ENCODE data around the gene IL27RA. TPM values are rescaled to one million over a fixed set of nuclear protein-coding genes. Genes with fewer than 3 reads are reported as not detected.

IL27RA gene
- total and polyA plus RNA-seq, 2 donors (not counting 3 experiments of a cell fraction or from before 2014, with no cell fraction given) = 1.6 to 4.5 TPM

- CTCF ChIA-PET = interaction anchor here (1.5 to 2.9 kb wide), 5 partner anchors 16 to 52 kb away, joined by 5 to 11 read pairs (median 8); partner anchors contain the start of genes DCAF15 and IL27RA
- H3K9me1 ChIP-seq (replicated peaks; ENCODE audit: control insufficient read depth, extremely low read depth, insufficient read depth, low read length) = no peaks in the 10 kb centered on the region
- H4K20me1 ChIP-seq (replicated peaks; ENCODE audit: control insufficient read depth, extremely low read depth, insufficient read depth, low read length) = no peaks in the 10 kb centered on the region
- intact Hi-C loops (cut with micrococcal nuclease) (loop anchor here (1.0 to 5.0 kb wide), 5 partner anchors 26 to 902 kb away; partner anchors contain the start of gene LYL1), dilution Hi-C loops (cut with MboI; ENCODE audit: extremely low pct_ligation_motif_present, low sequenced_read_pairs) (no loop called here)
- no peak for TF ChIP-seq POLR2A (IDR thresholded peaks at IDR 0.05; ENCODE audit: low read depth, low read length)
- peak; percentile 81 for TF ChIP-seq MAX (IDR thresholded peaks at IDR 0.05; ENCODE audit: insufficient read depth, insufficient read length)
- POLR2A ChIA-PET = interaction anchor here (0.8 kb wide), 1 partner anchor 78 kb away, joined by 3 read pairs; no protein-coding TSS in a partner anchor
- peak overlapping the region; percentile 8 for H3K9ac ChIP-seq (replicated peaks; ENCODE audit: extremely low read depth, insufficient read depth, low read length)
- DNase-seq (ENCODE audit: low read depth, low spot score) = peak; percentile 52
- peak overlapping the region; percentile 58 for H3K4me2 ChIP-seq (ENCODE audit: insufficient read depth, low read length)
- H3K4me1 ChIP-seq (ENCODE audit: control insufficient read depth, extremely low read depth, insufficient read depth, low read length) = peaks cover 20% of the 10 kb centered on the region
- peak overlapping the region; percentile 5 for H3K27ac ChIP-seq (ENCODE audit: insufficient read depth, low read depth, low read length)
- no peaks in the 10 kb centered on the region for H3K9me3 ChIP-seq (replicated peaks; ENCODE audit: control insufficient read depth, insufficient read depth, low read length)
- no peak for FAIRE-seq
- H3K27me3 ChIP-seq (ENCODE audit: control insufficient read depth in 2 of 2, insufficient read depth in 2 of 2, low read length in 2 of 2) = no peaks in the 10 kb centered on the region
- peak overlapping the region; percentile 50 for H2AFZ ChIP-seq (ENCODE audit: low read depth, low read length)
- peaks cover 8% of the 10 kb centered on the region for H3K79me2 ChIP-seq (ENCODE audit: control insufficient read depth, insufficient read depth, low read length)
- peak overlapping the region in 1 of 3 experiments; percentile 61 for H3K4me3 ChIP-seq (replicated peaks in 1 of 3; ENCODE audit: insufficient read depth in 1 of 3, low read depth in 1 of 3, low read length in 3 of 3)
- BruUV-seq (replicated peaks) = no TSS peak
- no peaks in the 10 kb centered on the region for H3K36me3 ChIP-seq (ENCODE audit: control insufficient read depth in 2 of 2, extremely low read depth in 1 of 2, insufficient read depth in 2 of 2, low read length in 2 of 2)
These were observed 26.8 kb upstream of the IL27RA start for GRCh38 chr19:14004619-14005348.

GRCh38 chr19:14005349-14006084, 26.0 kb upstream of the IL27RA start:
- Histone ChIP-seq H3K79me2 (ENCODE audit: control insufficient read depth, insufficient read depth, low read length) (peaks cover 8% of the 10 kb centered on the region), H3K4me1 (ENCODE audit: control insufficient read depth, extremely low read depth, insufficient read depth, low read length) (peaks cover 20% of the 10 kb centered on the region), H3K36me3 (ENCODE audit: control insufficient read depth in 2 of 2, extremely low read depth in 1 of 2, insufficient read depth in 2 of 2, low read length in 2 of 2) (no peaks in the 10 kb centered on the region), H3K9ac (replicated peaks; ENCODE audit: extremely low read depth, insufficient read depth, low read length) (peak overlapping the region; percentile 94), H3K9me3 (replicated peaks; ENCODE audit: control insufficient read depth, insufficient read depth, low read length) (no peaks in the 10 kb centered on the region), H3K4me2 (ENCODE audit: insufficient read depth, low read length) (peak overlapping the region; percentile 58), H2AFZ (ENCODE audit: low read depth, low read length) (peak overlapping the region; percentile 50), H3K4me3 (replicated peaks in 1 of 3; ENCODE audit: insufficient read depth in 1 of 3, low read depth in 1 of 3, low read length in 3 of 3) (peak overlapping the region; percentile 61 to 73 (median 69)), H3K27me3 (ENCODE audit: control insufficient read depth in 2 of 2, insufficient read depth in 2 of 2, low read length in 2 of 2) (no peaks in the 10 kb centered on the region), H4K20me1 (replicated peaks; ENCODE audit: control insufficient read depth, extremely low read depth, insufficient read depth, low read length) (no peaks in the 10 kb centered on the region), H3K9me1 (replicated peaks; ENCODE audit: control insufficient read depth, extremely low read depth, insufficient read depth, low read length) (no peaks in the 10 kb centered on the region), H3K27ac (ENCODE audit: insufficient read depth, low read depth, low read length) (peak overlapping the region; percentile 91)
- intact Hi-C loops (cut with micrococcal nuclease) (loop anchor here (1.0 to 5.0 kb wide), 9 partner anchors 19 to 903 kb away; partner anchors contain the start of genes DCAF15, LYL1 and MISP3), dilution Hi-C loops (cut with MboI; ENCODE audit: extremely low pct_ligation_motif_present, low sequenced_read_pairs) (no loop called here)
- TSS peak; percentile 44 for BruUV-seq (replicated peaks)
- POLR2A ChIA-PET = interaction anchor here (0.6 to 0.8 kb wide), 3 partner anchors 7 to 79 kb away, joined by 3 to 13 read pairs (median 4); no protein-coding TSS in a partner anchor
- FAIRE-seq (no peak), DNase-seq (ENCODE audit: low read depth, low spot score) (peak; percentile 87)
- TF ChIP-seq POLR2AphosphoS5 (IDR thresholded peaks at IDR 0.05; ENCODE audit: insufficient read depth, low read depth, low read length) (peak; percentile 82), MYC (IDR thresholded peaks at IDR 0.05; ENCODE audit: low read depth, low read length) (no peak)
- CTCF ChIA-PET = interaction anchor here (1.1 to 2.9 kb wide), 6 partner anchors 16 to 53 kb away, joined by 3 to 11 read pairs (median 6); partner anchors contain the start of genes DCAF15 and IL27RA

All from endothelial cell of umbilical vein (primary cell).